HG02970 (cell line): ENCODE results near the gene URB2.
"Not testable (repeated sequence)": the region's sequence is repeated elsewhere in the genome, so short reads cannot be mapped to it uniquely, and the experiment has no call there.

Experiments used
- ATAC-seq: cut with Tn5 transposase; IDR thresholded peaks from one replicate; pipeline ENCODE4 v1.9.1; 2021; ENCODE audit warnings: mild to moderate bottlenecking, moderate library complexity, moderate number of reproducible peaks; ENCODE audit not compliant: unreplicated experiment, low FRiP score

Gene URB2

GRCh38 chr1:229613938-229614337, 12.1 kb upstream of the URB2 start:
- no peak for ATAC-seq

DNA sequence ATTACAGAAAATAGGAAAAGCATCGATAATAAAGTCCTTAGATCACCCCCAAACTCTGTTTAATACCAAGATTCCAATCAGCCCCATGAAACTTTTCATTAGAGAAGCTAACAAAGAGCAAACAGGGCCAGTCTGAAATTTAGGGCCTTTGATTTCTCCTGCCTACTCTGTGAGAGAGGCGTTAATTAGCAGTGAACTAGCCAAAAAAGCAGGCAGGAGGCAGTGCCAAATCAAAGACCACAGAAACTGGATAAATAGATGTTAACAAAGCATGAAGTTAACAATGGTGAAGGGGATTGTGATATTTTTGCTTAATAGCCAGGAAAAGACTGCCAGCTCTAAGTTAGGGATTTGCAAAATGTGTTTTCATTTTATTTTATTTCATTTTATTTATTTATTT, 11.3 kb upstream of the URB2 start:
- no peak for ATAC-seq

- no peak for ATAC-seq
Observed at GRCh38 chr1:229617351-229618100, 8.5 kb upstream of the URB2 start.

DNA sequence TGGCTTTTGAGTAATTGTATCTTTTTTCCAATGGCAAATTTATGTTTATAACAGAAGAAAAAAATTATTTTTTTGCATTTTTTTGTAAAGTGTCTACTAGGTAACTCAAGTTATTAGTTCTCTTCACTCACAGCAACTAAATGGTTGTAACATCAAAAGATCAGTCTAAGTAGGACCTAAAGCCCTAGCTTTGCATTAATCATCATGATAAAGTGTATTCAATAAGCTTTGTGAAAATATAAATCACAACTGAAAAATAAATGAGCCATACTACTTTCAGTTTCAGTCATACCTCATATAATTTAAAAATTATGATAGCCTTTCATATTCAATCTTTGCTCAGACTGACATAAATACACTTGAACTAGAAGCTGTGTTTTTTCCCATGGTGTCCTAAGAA, 7.0 kb upstream of the URB2 start:
- no peak for ATAC-seq

- no peak for ATAC-seq
Observed at GRCh38 chr1:229619614-229620013, 6.4 kb upstream of the URB2 start.

DNA sequence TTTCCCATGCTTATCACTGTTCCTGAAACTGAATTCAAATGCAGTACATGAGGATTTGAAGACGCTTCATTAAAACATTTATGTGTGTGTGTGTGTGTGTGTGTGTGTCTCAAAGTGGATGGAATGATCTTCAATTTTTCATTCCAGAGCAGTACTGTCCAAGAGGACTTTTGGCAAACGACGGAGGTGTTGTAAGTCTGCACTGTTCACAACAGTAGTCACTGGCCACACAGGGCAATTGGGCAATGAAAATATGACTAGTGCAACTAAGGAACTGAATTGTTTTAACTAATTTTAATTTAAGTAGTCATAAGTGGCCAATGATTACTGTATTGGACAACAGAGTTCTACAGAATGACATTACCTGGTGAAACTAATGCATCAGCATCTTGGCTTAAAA, 5.2 kb upstream of the URB2 start:
- ATAC-seq = no peak

DNA sequence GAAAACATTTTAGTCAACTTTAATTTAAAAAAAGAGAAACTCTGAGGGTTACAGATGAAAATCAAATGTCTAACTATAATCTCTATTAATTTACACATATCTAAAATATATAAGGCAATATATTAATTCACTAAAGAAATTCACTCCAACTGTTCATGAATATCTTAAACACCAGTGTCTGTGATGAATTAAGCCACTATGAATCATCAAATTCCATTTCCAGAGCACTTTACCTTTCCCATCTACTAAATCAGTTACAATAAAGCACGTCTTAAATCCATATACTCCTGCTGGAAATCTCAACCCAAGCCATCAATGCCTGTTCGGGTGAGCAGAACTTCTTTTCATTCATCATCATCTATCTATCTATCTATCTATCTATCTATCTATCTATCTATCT, 4.4 kb upstream of the URB2 start:
- no peak for ATAC-seq

- not testable (repeated sequence) for ATAC-seq
Observed at GRCh38 chr1:229622641-229623120, 3.4 kb upstream of the URB2 start.

- no peak for ATAC-seq
Observed at GRCh38 chr1:229623225-229623624, 2.8 kb upstream of the URB2 start.

DNA sequence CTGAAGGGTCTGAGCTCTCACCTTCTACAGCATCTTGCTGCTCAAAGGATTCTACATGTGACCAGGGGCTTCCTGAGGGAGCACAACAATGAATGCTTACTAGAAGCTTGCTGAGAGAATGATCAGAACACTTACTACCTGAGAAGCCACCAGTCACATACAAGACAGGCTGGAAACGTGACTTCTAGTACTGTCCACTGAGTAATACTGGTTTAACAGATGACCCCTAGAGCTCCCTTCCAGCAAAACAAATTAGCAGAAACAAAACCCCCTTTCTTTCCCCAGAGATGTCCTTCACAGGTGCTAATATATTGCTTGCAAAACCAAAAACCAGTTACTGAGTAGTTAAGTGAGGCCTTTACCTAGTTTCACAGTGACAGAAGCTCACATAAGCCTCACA, 2.2 kb upstream of the URB2 start:
- ATAC-seq = no peak

- no peak for ATAC-seq
Observed at GRCh38 chr1:229624521-229625070, 1.5 kb upstream of the URB2 start.

- ATAC-seq = peak; percentile 28
Observed at GRCh38 chr1:229625071-229625914, 754 bp upstream of the URB2 start.

GRCh38 chr1:229627003-229627402, 956 bp downstream of the URB2 start:
- no peak for ATAC-seq

- no peak for ATAC-seq
Observed at GRCh38 chr1:229629261-229629660, 3.2 kb downstream of the URB2 start.

DNA sequence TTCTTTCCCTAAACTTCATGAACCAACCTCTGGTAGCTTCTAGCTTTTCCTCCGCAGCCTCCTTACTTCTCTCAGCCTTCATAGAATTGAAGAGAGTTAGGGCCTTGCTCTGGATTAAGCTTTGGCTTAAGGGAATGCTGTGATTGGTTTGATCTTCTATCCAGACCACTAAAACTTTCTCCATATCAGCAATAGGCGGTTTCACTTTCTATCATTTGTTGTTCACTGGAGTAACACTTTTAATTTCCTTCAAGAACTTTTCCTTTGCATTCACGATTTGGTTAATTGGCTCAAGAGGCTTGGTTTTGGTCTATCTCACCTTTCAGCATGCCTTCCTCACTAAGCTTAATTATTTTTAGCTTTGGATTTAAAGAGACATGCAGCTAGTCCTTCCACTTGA, 5.1 kb downstream of the URB2 start:
- no peak for ATAC-seq

DNA sequence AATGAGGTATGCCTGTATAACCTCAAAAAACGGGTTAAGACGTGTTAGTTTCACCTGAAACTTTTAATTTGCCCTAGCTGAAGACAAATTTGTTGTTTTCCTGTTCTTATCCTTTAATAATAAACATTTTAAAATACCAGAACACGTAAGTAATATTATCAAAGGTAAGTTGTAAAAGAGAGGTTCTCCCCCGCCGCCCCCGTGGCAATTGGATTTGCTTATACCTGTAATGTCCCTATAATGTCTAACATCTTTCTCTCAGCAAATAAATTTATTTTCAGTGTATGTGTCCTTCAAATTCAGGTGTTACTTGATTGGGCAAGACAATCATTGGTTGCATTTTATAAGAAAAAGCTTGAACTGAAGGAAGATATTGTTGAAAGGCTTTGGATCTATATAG, 5.9 kb downstream of the URB2 start:
- ATAC-seq = no peak

GRCh38 chr1:229636042-229636441, 10.0 kb downstream of the URB2 start:
- no peak for ATAC-seq

- ATAC-seq = no peak
Observed at GRCh38 chr1:229637746-229638145, 11.7 kb downstream of the URB2 start.

GRCh38 chr1:229640455-229640854, 14.4 kb downstream of the URB2 start:
- ATAC-seq = no peak

GRCh38 chr1:229641306-229641705, 15.3 kb downstream of the URB2 start:
- ATAC-seq = no peak

- ATAC-seq = no peak
Observed at GRCh38 chr1:229642376-229642775, 16.3 kb downstream of the URB2 start.
